CD8-positive, alpha-beta memory T cell (primary cell): Measurements from ENCODE around the gene GLDC. TPM values are rescaled to one million over a fixed set of nuclear protein-coding genes. Genes with fewer than 3 reads are reported as not detected.

ENCODE experiments used
- CTCF ChIA-PET: fragments of 350-600 bp; sonication (Branson Sonifier 250); formaldehyde crosslinking; loops from one replicate; lab custom pipeline; 2021; ENCODE audit warnings: antibody characterized with exemption; lab: Charles Lee
- POLR2A ChIA-PET: fragments of 350-600 bp; sonication (Branson Sonifier 250); formaldehyde crosslinking; loops from one replicate; lab custom pipeline; 2021; ENCODE audit warnings: antibody characterized with exemption; lab: Charles Lee
- DNase-seq, 5 donors: peaks; one replicate each; pipeline versions ENCODE4 v3.0.0 to v3.0.0-alpha.2; 2020 to 2022; ENCODE audit warnings: mixed read lengths in 1 of 5
- H3K27ac ChIP-seq: one replicate; pipeline ENCODE4 v1.7.0; 2013; ENCODE audit warnings: low read depth, mild to moderate bottlenecking, low read length, moderate library complexity
- H3K27me3 ChIP-seq: 2 replicates; pipeline ENCODE4 v1.7.0; 2013; ENCODE audit warnings: low read length, mild to moderate bottlenecking; ENCODE audit not compliant: insufficient read depth, poor library complexity, severe bottlenecking
- H3K36me3 ChIP-seq: 2 replicates; pipeline ENCODE4 v1.7.0; 2013; ENCODE audit warnings: mild to moderate bottlenecking, low read length, moderate library complexity; ENCODE audit not compliant: insufficient read depth
- H3K4me1 ChIP-seq: 2 replicates; pipeline ENCODE4 v1.7.0; 2013; ENCODE audit warnings: mild to moderate bottlenecking, low read length, moderate library complexity; ENCODE audit not compliant: insufficient read depth
- H3K4me3 ChIP-seq: 2 replicates; pipeline ENCODE4 v1.7.0; 2013; ENCODE audit warnings: mild to moderate bottlenecking, low read length
- H3K9me3 ChIP-seq: 2 replicates; pipeline ENCODE4 v1.7.0; 2013; ENCODE audit warnings: mild to moderate bottlenecking, low read length
- H3K27ac Mint-ChIP-seq, 8 donors: one replicate each; pipeline ENCODE4 v1.8.0; 2020 to 2021; ENCODE audit warnings: mixed read lengths in 8 of 8, mild to moderate bottlenecking in 6 of 8, inconsistent platforms in 3 of 8, moderate library complexity in 3 of 8
- H3K27me3 Mint-ChIP-seq, 2 donors: one replicate each; pipeline ENCODE4 v1.8.0; 2020 to 2021; ENCODE audit warnings: mixed read lengths in 2 of 2, mild to moderate bottlenecking in 1 of 2, moderate library complexity in 1 of 2
- H3K36me3 Mint-ChIP-seq, 3 donors: one replicate each; pipeline ENCODE4 v1.8.0; 2020 to 2021; ENCODE audit warnings: mixed read lengths in 3 of 3, inconsistent platforms in 1 of 3, mild to moderate bottlenecking in 1 of 3
- H3K4me1 Mint-ChIP-seq, 3 donors: one replicate each; pipeline ENCODE4 v1.8.0; 2020 to 2021; ENCODE audit warnings: mixed read lengths in 3 of 3, inconsistent platforms in 1 of 3, mild to moderate bottlenecking in 1 of 3
- H3K4me3 Mint-ChIP-seq, 7 donors: one replicate each; pipeline ENCODE4 v1.8.0; 2020 to 2021; ENCODE audit warnings: mixed read lengths in 7 of 7, mild to moderate bottlenecking in 6 of 7, moderate library complexity in 4 of 7, inconsistent platforms in 2 of 7
- H3K9me3 Mint-ChIP-seq, 5 donors: one replicate each; pipeline ENCODE4 v1.8.0; 2020 to 2022; ENCODE audit warnings: mixed read lengths in 5 of 5, mild to moderate bottlenecking in 3 of 5, moderate library complexity in 2 of 5, inconsistent platforms in 1 of 5
- polyA plus RNA-seq: library from polyadenylated mRNA; unstranded; fragments of 300-500 nt; fragmentation: Illumina TruSeq; gene quantifications from one replicate; pipeline ENCODE4 v1.2.3, GENCODE V29; 2021
- total RNA-seq, 2 experiments: library from RNA; stranded (reverse); gene quantifications; one replicate each; pipeline ENCODE4 v1.2.3, GENCODE V29; 2021

Gene GLDC
- total and polyA plus RNA-seq, 3 experiments from 2014 or later = 0.58 to 3.8 (median 3.1) TPM

DNA sequence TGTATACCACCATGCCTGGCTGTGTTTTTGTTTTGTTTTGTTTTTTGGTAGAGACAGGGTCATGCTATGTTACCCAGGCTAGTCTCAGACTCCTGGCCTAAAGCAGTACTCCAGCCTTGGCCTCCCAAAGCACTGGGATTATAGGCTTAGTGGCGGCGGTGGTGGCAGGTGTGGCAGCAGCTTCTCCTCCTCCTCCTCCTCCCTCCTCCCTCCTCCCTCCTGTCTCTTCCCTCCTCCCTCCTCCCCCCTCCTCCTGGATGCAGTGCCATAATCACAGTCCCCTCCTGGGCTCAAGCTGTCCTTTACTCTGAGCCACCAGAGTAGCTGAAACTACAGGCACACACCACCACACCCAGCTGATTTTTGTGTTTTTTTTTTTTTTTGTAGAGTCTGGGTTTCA is 161.3 kb downstream of the GLDC start:
- Histone ChIP-seq H3K36me3 (peaks cover under 1% of the 10 kb centered on the region), H3K27ac (no peak overlapping the region), H3K4me1 (no peaks in the 10 kb centered on the region), H3K27me3 (no peaks in the 10 kb centered on the region), H3K9me3 (no peaks in the 10 kb centered on the region), H3K4me3 (no peak overlapping the region)
- H3K9me3 Mint-ChIP-seq = no peaks in the 10 kb centered on the region
- H3K27me3 Mint-ChIP-seq = no peaks in the 10 kb centered on the region
- no peak overlapping the region for H3K4me3 Mint-ChIP-seq
- peaks cover 0 to 2% (median 2%) of the 10 kb centered on the region in 3 donors for H3K4me1 Mint-ChIP-seq
- peaks cover 3 to 50% (median 19%) of the 10 kb centered on the region in 3 donors for H3K36me3 Mint-ChIP-seq
- ChIA-PET POLR2A (interaction anchor here (0.7 kb wide), 1 partner anchor 46 kb away, joined by 3 read pairs; no protein-coding TSS in a partner anchor), CTCF (no interaction called here)
- H3K27ac Mint-ChIP-seq = peak overlapping the region in 1 of 8 donors; percentile 30
- no peak for DNase-seq

Other genes starting within 250 kb of the GLDC start
- 10 to 100 TPM; 50.8 to 55.2 TPM for gene UHRF2, start 232.5 kb downstream of the GLDC start, total RNA-seq
- gene UHRF2, start 232.5 kb downstream of the GLDC start, polyA plus RNA-seq = 12.9 TPM
- gene KDM4C, start 112.2 kb upstream of the GLDC start, total RNA-seq = 10 to 100 TPM; 25.9 to 26.8 TPM
- gene KDM4C, start 112.2 kb upstream of the GLDC start, polyA plus RNA-seq = 31.9 TPM